ENCODE results near the gene S100B. TPM values are rescaled to one million over a fixed set of nuclear protein-coding genes. Genes with fewer than 3 reads are reported as not detected.

Gene S100B
- total and polyA plus RNA-seq, 9 of the 15 experiments (the other 6 are each of a cell fraction or from before 2014, with no cell fraction given): not detected

DNA sequence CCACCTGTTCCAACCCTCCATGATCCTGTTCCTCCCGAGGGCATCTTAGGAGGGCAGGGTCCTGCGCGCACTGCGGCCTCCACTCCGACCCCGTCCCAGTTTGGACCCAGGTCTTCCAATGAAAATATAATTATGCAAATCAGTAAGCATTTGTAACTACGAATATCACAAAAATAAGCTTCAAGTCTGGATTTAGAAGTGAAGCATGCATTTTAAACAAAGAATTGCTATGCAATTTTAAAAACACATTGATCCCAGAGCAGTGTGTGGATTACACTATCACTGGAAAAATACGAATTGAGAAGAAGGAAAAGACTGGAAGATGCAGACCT, 31.3 kb upstream of the S100B start (continued):
- TF ChIP-seq CEBPG (CRISPR knock-in tag; IDR thresholded peaks at IDR 0.05) (no peak), CEBPG (tag; conservative IDR thresholded peaks at IDR 0.05 in 1 of 2, IDR thresholded peaks at IDR 0.05 in 1 of 2) (0 out of 4 replicates have a peak, but pooled peaks of 1 of the 2 experiments have one; percentile 6), GABPA (tag; conservative IDR thresholded peaks at IDR 0.05; ENCODE audit: low read depth) (no peak), ZNF75A (CRISPR knock-in tag; IDR thresholded peaks at IDR 0.05) (no peak), DMBX1 (CRISPR knock-in tag; IDR thresholded peaks at IDR 0.05; ENCODE audit: borderline replicate concordance) (no peak), ZNF764 (CRISPR knock-in tag; IDR thresholded peaks at IDR 0.05; ENCODE audit: low read depth) (no peak), POLR2A (conservative IDR thresholded peaks at IDR 0.05) (no peak), NR2C2 (CRISPR knock-in tag; IDR thresholded peaks at IDR 0.05) (no peak), NR2C2 (tag; IDR thresholded peaks at IDR 0.05) (peak; percentile 5; the same call in 1 of the 2 replicates), EHMT2 (IDR thresholded peaks at IDR 0.05) (no peak), CREM (IDR thresholded peaks at IDR 0.05; ENCODE audit: low read depth) (no peak), SMARCE1 (IDR thresholded peaks at IDR 0.05) (no peak; the same call in 1 of the 2 replicates)
- TF ChIP-seq, protein P1, sequence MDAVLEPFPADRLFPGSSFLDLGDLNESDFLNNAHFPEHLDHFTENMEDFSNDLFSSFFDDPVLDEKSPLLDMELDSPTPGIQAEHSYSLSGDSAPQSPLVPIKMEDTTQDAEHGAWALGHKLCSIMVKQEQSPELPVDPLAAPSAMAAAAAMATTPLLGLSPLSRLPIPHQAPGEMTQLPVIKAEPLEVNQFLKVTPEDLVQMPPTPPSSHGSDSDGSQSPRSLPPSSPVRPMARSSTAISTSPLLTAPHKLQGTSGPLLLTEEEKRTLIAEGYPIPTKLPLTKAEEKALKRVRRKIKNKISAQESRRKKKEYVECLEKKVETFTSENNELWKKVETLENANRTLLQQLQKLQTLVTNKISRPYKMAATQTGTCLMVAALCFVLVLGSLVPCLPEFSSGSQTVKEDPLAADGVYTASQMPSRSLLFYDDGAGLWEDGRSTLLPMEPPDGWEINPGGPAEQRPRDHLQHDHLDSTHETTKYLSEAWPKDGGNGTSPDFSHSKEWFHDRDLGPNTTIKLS (IDR thresholded peaks at IDR 0.05; ENCODE audit: borderline replicate concordance, low read depth): no peak
- TF ChIP-seq, protein P2, sequence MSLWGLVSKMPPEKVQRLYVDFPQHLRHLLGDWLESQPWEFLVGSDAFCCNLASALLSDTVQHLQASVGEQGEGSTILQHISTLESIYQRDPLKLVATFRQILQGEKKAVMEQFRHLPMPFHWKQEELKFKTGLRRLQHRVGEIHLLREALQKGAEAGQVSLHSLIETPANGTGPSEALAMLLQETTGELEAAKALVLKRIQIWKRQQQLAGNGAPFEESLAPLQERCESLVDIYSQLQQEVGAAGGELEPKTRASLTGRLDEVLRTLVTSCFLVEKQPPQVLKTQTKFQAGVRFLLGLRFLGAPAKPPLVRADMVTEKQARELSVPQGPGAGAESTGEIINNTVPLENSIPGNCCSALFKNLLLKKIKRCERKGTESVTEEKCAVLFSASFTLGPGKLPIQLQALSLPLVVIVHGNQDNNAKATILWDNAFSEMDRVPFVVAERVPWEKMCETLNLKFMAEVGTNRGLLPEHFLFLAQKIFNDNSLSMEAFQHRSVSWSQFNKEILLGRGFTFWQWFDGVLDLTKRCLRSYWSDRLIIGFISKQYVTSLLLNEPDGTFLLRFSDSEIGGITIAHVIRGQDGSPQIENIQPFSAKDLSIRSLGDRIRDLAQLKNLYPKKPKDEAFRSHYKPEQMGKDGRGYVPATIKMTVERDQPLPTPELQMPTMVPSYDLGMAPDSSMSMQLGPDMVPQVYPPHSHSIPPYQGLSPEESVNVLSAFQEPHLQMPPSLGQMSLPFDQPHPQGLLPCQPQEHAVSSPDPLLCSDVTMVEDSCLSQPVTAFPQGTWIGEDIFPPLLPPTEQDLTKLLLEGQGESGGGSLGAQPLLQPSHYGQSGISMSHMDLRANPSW (CRISPR knock-in tag; IDR thresholded peaks at IDR 0.05): no peak
- TF ChIP-seq, protein P3, sequence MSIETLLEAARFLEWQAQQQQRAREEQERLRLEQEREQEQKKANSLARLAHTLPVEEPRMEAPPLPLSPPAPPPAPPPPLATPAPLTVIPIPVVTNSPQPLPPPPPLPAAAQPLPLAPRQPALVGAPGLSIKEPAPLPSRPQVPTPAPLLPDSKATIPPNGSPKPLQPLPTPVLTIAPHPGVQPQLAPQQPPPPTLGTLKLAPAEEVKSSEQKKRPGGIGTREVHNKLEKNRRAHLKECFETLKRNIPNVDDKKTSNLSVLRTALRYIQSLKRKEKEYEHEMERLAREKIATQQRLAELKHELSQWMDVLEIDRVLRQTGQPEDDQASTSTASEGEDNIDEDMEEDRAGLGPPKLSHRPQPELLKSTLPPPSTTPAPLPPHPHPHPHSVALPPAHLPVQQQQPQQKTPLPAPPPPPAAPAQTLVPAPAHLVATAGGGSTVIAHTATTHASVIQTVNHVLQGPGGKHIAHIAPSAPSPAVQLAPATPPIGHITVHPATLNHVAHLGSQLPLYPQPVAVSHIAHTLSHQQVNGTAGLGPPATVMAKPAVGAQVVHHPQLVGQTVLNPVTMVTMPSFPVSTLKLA (conservative IDR thresholded peaks at IDR 0.05): 0 out of 4 replicates have a peak, but pooled peaks of 1 of the 2 experiments have one; percentile 4
- TF ChIP-seq, protein P4, sequence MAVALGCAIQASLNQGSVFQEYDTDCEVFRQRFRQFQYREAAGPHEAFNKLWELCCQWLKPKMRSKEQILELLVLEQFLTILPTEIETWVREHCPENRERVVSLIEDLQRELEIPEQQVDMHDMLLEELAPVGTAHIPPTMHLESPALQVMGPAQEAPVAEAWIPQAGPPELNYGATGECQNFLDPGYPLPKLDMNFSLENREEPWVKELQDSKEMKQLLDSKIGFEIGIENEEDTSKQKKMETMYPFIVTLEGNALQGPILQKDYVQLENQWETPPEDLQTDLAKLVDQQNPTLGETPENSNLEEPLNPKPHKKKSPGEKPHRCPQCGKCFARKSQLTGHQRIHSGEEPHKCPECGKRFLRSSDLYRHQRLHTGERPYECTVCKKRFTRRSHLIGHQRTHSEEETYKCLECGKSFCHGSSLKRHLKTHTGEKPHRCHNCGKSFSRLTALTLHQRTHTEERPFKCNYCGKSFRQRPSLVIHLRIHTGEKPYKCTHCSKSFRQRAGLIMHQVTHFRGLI (CRISPR knock-in tag; IDR thresholded peaks at IDR 0.05): no peak
- TF ChIP-seq, protein P5, sequence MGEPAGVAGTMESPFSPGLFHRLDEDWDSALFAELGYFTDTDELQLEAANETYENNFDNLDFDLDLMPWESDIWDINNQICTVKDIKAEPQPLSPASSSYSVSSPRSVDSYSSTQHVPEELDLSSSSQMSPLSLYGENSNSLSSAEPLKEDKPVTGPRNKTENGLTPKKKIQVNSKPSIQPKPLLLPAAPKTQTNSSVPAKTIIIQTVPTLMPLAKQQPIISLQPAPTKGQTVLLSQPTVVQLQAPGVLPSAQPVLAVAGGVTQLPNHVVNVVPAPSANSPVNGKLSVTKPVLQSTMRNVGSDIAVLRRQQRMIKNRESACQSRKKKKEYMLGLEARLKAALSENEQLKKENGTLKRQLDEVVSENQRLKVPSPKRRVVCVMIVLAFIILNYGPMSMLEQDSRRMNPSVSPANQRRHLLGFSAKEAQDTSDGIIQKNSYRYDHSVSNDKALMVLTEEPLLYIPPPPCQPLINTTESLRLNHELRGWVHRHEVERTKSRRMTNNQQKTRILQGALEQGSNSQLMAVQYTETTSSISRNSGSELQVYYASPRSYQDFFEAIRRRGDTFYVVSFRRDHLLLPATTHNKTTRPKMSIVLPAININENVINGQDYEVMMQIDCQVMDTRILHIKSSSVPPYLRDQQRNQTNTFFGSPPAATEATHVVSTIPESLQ (CRISPR knock-in tag; IDR thresholded peaks at IDR 0.05): no peak

Data from K562 (cell line).